Retinal pigment epithelial cell (primary cell): ENCODE measurements around the gene MFAP4.
A peak's percentile ranks its signal among the peaks of the same experiment; 100 is the strongest.

Experiments
- DNase-seq: peaks from one replicate; pipeline ENCODE4 v3.0.0-alpha.2; 2010; ENCODE audit warnings: low read depth
- H3K4me3 ChIP-seq: 2 replicates; pipeline ENCODE4 v1.5.1; 2011; ENCODE audit warnings: mild to moderate bottlenecking, low read length, control low read depth, moderate library complexity
- TF ChIP-seq, protein P1 (sequence below): conservative IDR thresholded peaks from 2 replicates; pipeline ENCODE4 v1.5.1; 2011; ENCODE audit warnings: low read depth, low read length, control low read depth, inconsistent platforms

Gene MFAP4

DNA sequence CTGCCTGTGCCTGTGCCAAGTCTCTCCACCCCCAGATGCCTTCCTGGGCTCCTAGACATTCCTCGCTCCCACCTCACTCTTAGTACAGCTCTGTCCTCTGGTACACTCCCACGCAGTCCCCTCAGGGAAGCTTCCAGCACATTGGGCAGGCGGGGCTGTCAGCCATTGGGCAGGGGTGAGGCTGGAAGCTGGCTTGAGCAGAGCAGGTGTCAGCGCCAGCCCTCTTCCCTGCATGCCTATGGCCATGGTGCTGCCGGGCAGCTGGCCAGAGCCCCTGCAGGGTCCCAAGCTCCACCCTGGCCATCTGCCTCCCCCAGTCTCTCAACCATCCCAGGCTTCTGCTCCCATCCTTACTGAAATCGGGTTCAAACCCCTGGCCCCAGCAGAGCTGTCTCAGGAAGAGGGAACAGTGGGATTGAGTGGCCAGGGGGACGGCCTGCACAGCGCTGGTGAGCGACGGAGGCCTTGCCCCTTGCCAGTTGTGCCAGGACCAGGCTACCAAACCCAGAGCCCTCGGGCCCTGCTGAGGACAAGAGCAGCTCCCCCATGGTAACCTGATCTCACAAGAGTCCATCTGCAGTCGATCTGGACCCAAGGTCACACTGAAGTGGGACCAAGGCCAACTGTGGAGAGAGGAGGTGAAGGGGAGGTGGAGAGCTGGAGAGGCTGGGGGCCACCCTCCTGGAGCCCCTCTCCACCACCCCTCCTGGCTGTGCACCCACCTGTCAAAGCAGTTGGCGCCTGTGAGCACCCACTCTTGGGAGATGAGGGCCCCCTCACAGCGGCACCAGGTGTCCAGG is 22.1 kb downstream of the MFAP4 start:
- no peak overlapping the region for H3K4me3 ChIP-seq
- TF ChIP-seq, protein P1, sequence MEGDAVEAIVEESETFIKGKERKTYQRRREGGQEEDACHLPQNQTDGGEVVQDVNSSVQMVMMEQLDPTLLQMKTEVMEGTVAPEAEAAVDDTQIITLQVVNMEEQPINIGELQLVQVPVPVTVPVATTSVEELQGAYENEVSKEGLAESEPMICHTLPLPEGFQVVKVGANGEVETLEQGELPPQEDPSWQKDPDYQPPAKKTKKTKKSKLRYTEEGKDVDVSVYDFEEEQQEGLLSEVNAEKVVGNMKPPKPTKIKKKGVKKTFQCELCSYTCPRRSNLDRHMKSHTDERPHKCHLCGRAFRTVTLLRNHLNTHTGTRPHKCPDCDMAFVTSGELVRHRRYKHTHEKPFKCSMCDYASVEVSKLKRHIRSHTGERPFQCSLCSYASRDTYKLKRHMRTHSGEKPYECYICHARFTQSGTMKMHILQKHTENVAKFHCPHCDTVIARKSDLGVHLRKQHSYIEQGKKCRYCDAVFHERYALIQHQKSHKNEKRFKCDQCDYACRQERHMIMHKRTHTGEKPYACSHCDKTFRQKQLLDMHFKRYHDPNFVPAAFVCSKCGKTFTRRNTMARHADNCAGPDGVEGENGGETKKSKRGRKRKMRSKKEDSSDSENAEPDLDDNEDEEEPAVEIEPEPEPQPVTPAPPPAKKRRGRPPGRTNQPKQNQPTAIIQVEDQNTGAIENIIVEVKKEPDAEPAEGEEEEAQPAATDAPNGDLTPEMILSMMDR: no peak
- DNase-seq: no peak

DNA sequence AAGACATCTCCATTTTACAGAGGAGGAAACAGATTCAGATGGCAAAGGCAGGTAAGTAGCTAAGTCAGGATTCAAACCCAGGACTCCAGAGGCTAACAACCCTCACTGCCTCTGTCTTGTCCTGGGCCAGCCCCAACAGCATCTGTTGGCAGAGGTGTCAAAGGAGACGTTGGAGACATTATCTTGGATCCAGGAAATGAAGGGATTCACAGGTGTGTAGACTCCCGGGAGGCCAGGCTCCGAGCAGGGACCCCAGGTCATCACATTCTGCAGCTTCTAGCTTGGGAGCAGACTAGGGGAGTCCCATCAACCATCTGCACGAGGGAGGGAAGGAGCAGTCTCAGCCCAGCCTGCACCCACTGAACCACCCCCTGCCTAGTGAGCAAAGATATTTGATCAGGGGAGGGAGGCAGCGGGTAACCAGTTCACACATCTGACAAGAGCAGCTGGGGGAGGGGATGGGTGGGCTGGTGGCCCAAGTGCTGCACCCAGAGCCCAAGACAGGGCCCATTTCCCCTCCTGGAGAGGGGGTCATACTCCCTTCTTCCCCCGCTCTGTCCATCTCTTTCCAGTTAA is 23.4 kb downstream of the MFAP4 start:
- no peak for DNase-seq
- no peak overlapping the region for H3K4me3 ChIP-seq
- TF ChIP-seq, protein P1: no peak

GRCh38 chr17:19363114-19363438 is 23.9 kb downstream of the MFAP4 start:
- H3K4me3 ChIP-seq: peak overlapping the region; percentile 74

DNA sequence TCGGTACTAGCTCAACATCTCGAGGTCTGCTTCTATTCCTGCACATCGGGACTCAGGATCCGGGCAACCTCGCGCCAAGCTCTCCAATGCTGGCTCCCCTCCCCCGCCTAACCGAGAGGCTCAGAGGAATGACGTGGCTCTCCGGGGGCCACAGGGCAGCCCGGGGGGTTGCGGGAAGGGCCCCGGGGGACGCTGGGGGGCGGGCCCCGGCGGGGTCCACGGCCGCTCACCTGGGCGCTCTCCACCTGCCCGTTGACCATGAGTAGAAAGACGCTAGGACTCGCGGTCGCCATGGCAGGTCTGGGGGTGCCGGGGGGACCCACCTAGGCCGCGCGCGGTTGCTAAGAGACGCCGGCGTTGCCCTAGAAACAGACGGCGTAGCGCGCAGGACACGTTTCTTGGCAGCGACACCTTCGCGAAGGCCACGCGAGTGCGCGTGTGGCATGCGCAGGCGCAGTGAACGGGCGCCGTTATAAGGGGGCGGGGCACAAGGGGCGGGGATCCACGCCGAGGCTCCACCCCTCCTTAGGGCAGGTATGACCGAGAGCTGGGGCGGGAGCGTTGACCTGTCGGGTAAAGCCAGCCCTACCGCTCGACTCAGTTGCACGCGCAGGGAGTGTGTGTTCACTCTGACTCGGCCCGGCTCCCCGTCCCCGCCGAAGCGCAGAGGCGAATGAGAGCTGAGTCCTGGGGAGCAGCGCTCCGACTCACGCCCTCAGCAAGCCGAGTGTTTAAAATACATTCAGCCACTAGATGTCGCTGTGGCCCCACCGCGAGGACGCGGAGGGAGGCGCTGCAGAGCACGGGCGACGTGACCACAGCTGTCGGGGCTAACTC is 24.5 kb downstream of the MFAP4 start, which contains the start of gene B9D1:
Gene B9D1 (minus strand): TSS at position 447 of the 837 bp plus-strand sequence. CDS start 154 bp downstream, at position 293.
- peak; percentile 57 for DNase-seq
- H3K4me3 ChIP-seq: peak within 1 kb of the TSS; percentile 74
- TF ChIP-seq, protein P1: peak; percentile 80

More at GRCh38 chr17:19363114-19363438, 23.9 kb downstream of the MFAP4 start:
- TF ChIP-seq, protein P1: no peak
- DNase-seq: no peak

- TF ChIP-seq, protein P1: no peak
- DNase-seq: peak; percentile 34
- H3K4me3 ChIP-seq: peak overlapping the region; percentile 74
Observed at GRCh38 chr17:19361944-19362276, 25.1 kb downstream of the MFAP4 start.

DNA sequence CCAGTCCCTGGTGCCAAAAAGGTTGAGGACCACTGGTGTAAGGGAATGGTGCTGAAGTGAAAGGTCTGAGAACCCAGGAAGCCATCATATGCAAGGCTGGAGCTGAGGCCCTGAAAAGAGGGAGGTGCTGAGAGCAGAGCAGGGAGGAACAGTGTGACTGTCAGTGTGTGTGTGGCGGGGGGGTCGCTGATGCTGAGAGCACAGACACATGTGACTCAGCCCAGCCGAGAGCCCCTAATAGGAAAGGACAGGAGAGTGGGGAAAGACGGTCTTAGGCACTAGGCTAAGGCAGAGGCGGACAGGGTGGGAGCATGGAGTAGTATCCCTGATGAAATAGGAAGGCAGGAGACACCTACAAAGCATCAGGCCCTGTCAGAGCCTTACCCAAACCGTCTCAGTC is 25.7 kb downstream of the MFAP4 start:
- no peak overlapping the region for H3K4me3 ChIP-seq
- DNase-seq: no peak

More for the DNA sequence above, 25.7 kb downstream of the MFAP4 start:
- TF ChIP-seq, protein P1: no peak
